Measurements from ENCODE around the gene GIMAP8. TPM values are rescaled to one million over a fixed set of nuclear protein-coding genes. Genes with fewer than 3 reads are reported as not detected.

GIMAP8 gene
- total and polyA plus RNA-seq, 2 of the 8 experiments (the other 6 are each of a cell fraction or from before 2014, with no cell fraction given): not detected

- Histone ChIP-seq H3K9ac (replicated peaks in 1 of 4; ENCODE audit: extremely low read depth in 1 of 4, low read depth in 3 of 4, low read length in 3 of 4) (no peak overlapping the region), H3K4ac (replicated peaks; ENCODE audit: insufficient read length, low read depth, low read length) (no peak overlapping the region), H2BK20ac (ENCODE audit: low read length) (no peak overlapping the region), H2BK15ac (ENCODE audit: low read length) (no peak overlapping the region), H3K23me2 (ENCODE audit: low read depth, low read length) (no peaks in the 10 kb centered on the region), H3K9me3 (ENCODE audit: insufficient read depth in 2 of 2, low read depth in 1 of 2, low read length in 1 of 2) (peaks cover 4 to 10% of the 10 kb centered on the region in 2 experiments; a peak in 3 of 4 replicates), H3K4me1 (replicated peaks in 1 of 4; ENCODE audit: control insufficient read depth in 3 of 4, insufficient read depth in 4 of 4, low read length in 3 of 4) (peaks cover 3 to 6% (median 3%) of the 10 kb centered on the region in 4 experiments; a peak in 5 of 7 replicates), H3K23ac (ENCODE audit: insufficient read length) (no peak overlapping the region), H4K20me1 (replicated peaks in 1 of 2; ENCODE audit: control insufficient read depth in 1 of 2, insufficient read depth in 2 of 2, low read length in 2 of 2) (no peaks in the 10 kb centered on the region), H3K18ac (ENCODE audit: extremely low read depth, low read length) (no peak overlapping the region), H3K36me3 (ENCODE audit: control insufficient read depth in 2 of 4, insufficient read depth in 4 of 4, low read length in 3 of 4) (no peaks in the 10 kb centered on the region), H3K27ac (ENCODE audit: low read depth, low read length) (no peak overlapping the region), H2BK5ac (ENCODE audit: low read depth, low read length) (no peak overlapping the region), H2AK5ac (ENCODE audit: low read depth, low read length) (no peak overlapping the region), H2BK12ac (ENCODE audit: low read depth, low read length) (no peak overlapping the region), H3K4me2 (ENCODE audit: insufficient read depth in 1 of 2, low read depth in 2 of 2, low read length in 2 of 2) (no peak overlapping the region), H4K91ac (replicated peaks; ENCODE audit: insufficient read length, low read length) (no peak overlapping the region), H3K56ac (replicated peaks; ENCODE audit: insufficient read length, low read depth, low read length) (no peak overlapping the region), H3K79me1 (ENCODE audit: low read depth, low read length) (no peaks in the 10 kb centered on the region; the same call in 1 of the 2 replicates), H3K27me3 (replicated peaks in 1 of 4; ENCODE audit: control insufficient read depth in 3 of 4, extremely low read depth in 1 of 4, insufficient read depth in 3 of 4, low read length in 3 of 4) (peaks cover 0 to 12% (median 4%) of the 10 kb centered on the region in 4 experiments; a peak in 4 of 7 replicates), H3K4me3 (ENCODE audit: extremely low read depth in 1 of 4, insufficient read depth in 2 of 4, low read depth in 3 of 4, low read length in 4 of 4) (no peak overlapping the region), H3K79me2 (ENCODE audit: control insufficient read depth in 1 of 2, insufficient read depth in 2 of 2, low read length in 2 of 2) (no peaks in the 10 kb centered on the region), H4K8ac (ENCODE audit: extremely low read depth, insufficient read depth, low read length) (no peak overlapping the region), H3K14ac (ENCODE audit: insufficient read length) (no peak overlapping the region), H2BK120ac (replicated peaks; ENCODE audit: low read depth, low read length) (no peak overlapping the region), H2AFZ (ENCODE audit: low read length) (no peak overlapping the region), H4K5ac (ENCODE audit: insufficient read length, low read depth, low read length) (no peak overlapping the region)
- TF ChIP-seq JUN (IDR thresholded peaks at IDR 0.05; ENCODE audit: low read depth, low read length) (no peak), MAFK (IDR thresholded peaks at IDR 0.05; ENCODE audit: low read depth, low read length) (no peak), SP4 (IDR thresholded peaks at IDR 0.05; ENCODE audit: low read length) (no peak), SP2 (IDR thresholded peaks at IDR 0.05; ENCODE audit: low read length) (no peak), MAX (IDR thresholded peaks at IDR 0.05) (no peak)
- DNase-seq (ENCODE audit: low read depth in 1 of 2, low spot score in 2 of 2) (no peak), FAIRE-seq (no peak)
- ChIA-PET CTCF (ENCODE audit: partially characterized antibody) (interaction anchor here (1.0 kb wide), 1 partner anchor 220 kb away, joined by 3 read pairs; no protein-coding TSS in a partner anchor), POLR2A (ENCODE audit: partially characterized antibody) (no interaction called here)
- 94% methylated on average over 8 of the region's 8 CpGs; no CpG with 5 or more reads in 1 of the 2 experiments for WGBS, 2 experiments (ENCODE audit: extremely low coverage in 1 of 2, insufficient coverage in 1 of 2, insufficient read length in 1 of 2, insufficient replicate concordance in 2 of 2, low coverage in 1 of 2, low lambda C conversion rate in 2 of 2, missing lambda C conversion rate in 1 of 2)
Measured at GRCh38 chr7:150453181-150453580, 2.8 kb downstream of the GIMAP8 start.

All from H1 (cell line).